IPS-18c (cell line): Measurements from ENCODE around the gene MDM1.

Experiments
- H3K4me3 ChIP-seq: 2 replicates; pipeline ENCODE4 v1.7.0; 2013; ENCODE audit warnings: low read depth, mild to moderate bottlenecking, low read length, moderate library complexity; ENCODE audit not compliant: insufficient read depth
- H3K9me3 ChIP-seq: one replicate; pipeline ENCODE4 v1.6.1; 2013; ENCODE audit warnings: mild to moderate bottlenecking, low read length, moderate library complexity; ENCODE audit not compliant: control insufficient read depth, insufficient read depth

The MDM1 gene

GRCh38 chr12:68335462-68335861 lies 3.3 kb upstream of the MDM1 start:
- Histone ChIP-seq H3K9me3 (no peaks in the 10 kb centered on the region), H3K4me3 (no peak overlapping the region)

GRCh38 chr12:68334132-68334531 lies 2.0 kb upstream of the MDM1 start:
- no peak overlapping the region for H3K4me3 ChIP-seq
- no peaks in the 10 kb centered on the region for H3K9me3 ChIP-seq

- Histone ChIP-seq H3K9me3 (no peaks in the 10 kb centered on the region), H3K4me3 (peak overlapping the region; percentile 61)
Measured at GRCh38 chr12:68332728-68333630, 817 bp upstream of the MDM1 start.

- H3K4me3 ChIP-seq: peak overlapping the region; percentile 63
Measured at GRCh38 chr12:68331500-68331868, 678 bp downstream of the MDM1 start.

GRCh38 chr12:68327896-68328295 lies 4.3 kb downstream of the MDM1 start:
- no peaks in the 10 kb centered on the region for H3K9me3 ChIP-seq
- no peak overlapping the region for H3K4me3 ChIP-seq

More at GRCh38 chr12:68331500-68331868, 678 bp downstream of the MDM1 start:
- no peaks in the 10 kb centered on the region for H3K9me3 ChIP-seq

- H3K4me3 ChIP-seq: no peak overlapping the region
- no peaks in the 10 kb centered on the region for H3K9me3 ChIP-seq
Measured at GRCh38 chr12:68326716-68327115, 5.4 kb downstream of the MDM1 start.

GRCh38 chr12:68325966-68326365 lies 6.2 kb downstream of the MDM1 start:
- Histone ChIP-seq H3K4me3 (no peak overlapping the region), H3K9me3 (no peaks in the 10 kb centered on the region)

GRCh38 chr12:68324531-68324930 lies 7.6 kb downstream of the MDM1 start:
- no peak overlapping the region for H3K4me3 ChIP-seq

GRCh38 chr12:68321140-68321539 lies 11.0 kb downstream of the MDM1 start:
- Histone ChIP-seq H3K9me3 (no peaks in the 10 kb centered on the region), H3K4me3 (no peak overlapping the region)

More at GRCh38 chr12:68324531-68324930, 7.6 kb downstream of the MDM1 start:
- H3K9me3 ChIP-seq: no peaks in the 10 kb centered on the region

GRCh38 chr12:68319988-68320623 lies 12.1 kb downstream of the MDM1 start:
- Histone ChIP-seq H3K9me3 (no peaks in the 10 kb centered on the region), H3K4me3 (no peak overlapping the region)

GRCh38 chr12:68317047-68317667 lies 15.0 kb downstream of the MDM1 start:
- H3K4me3 ChIP-seq: no peak overlapping the region
- no peaks in the 10 kb centered on the region for H3K9me3 ChIP-seq

GRCh38 chr12:68310370-68310769 lies 21.8 kb downstream of the MDM1 start:
- Histone ChIP-seq H3K4me3 (no peak overlapping the region), H3K9me3 (no peaks in the 10 kb centered on the region)

- no peak overlapping the region for H3K4me3 ChIP-seq
- H3K9me3 ChIP-seq: no peaks in the 10 kb centered on the region
Measured at GRCh38 chr12:68306564-68306963, 25.6 kb downstream of the MDM1 start.

GRCh38 chr12:68305278-68305677 lies 26.9 kb downstream of the MDM1 start:
- no peak overlapping the region for H3K4me3 ChIP-seq
- H3K9me3 ChIP-seq: no peaks in the 10 kb centered on the region

- H3K9me3 ChIP-seq: no peaks in the 10 kb centered on the region
- H3K4me3 ChIP-seq: no peak overlapping the region
Measured at GRCh38 chr12:68304626-68305025, 27.5 kb downstream of the MDM1 start.

- H3K9me3 ChIP-seq: no peaks in the 10 kb centered on the region
Measured at GRCh38 chr12:68303850-68304249, 28.3 kb downstream of the MDM1 start.

GRCh38 chr12:68297929-68298328 lies 34.2 kb downstream of the MDM1 start:
- no peak overlapping the region for H3K4me3 ChIP-seq

More at GRCh38 chr12:68303850-68304249, 28.3 kb downstream of the MDM1 start:
- H3K4me3 ChIP-seq: no peak overlapping the region

GRCh38 chr12:68294251-68294650 lies 37.9 kb downstream of the MDM1 start:
- no peaks in the 10 kb centered on the region for H3K9me3 ChIP-seq
- no peak overlapping the region for H3K4me3 ChIP-seq

More at GRCh38 chr12:68297929-68298328, 34.2 kb downstream of the MDM1 start:
- H3K9me3 ChIP-seq: no peaks in the 10 kb centered on the region
